ENCODE data around the gene ENPEP. TPM values are rescaled to one million over a fixed set of nuclear protein-coding genes. Genes with fewer than 3 reads are reported as not detected.

ENPEP gene
- total RNA-seq, 2 experiments from 2014 or later = 0.21 TPM; not detected in 1

- DNase-seq (ENCODE audit: low spot score) = no peak
- POLR2A ChIA-PET = no interaction called here
- H3K4me2 ChIP-seq (ENCODE audit: low read length) = no peak overlapping the region
These were observed 134.6 kb downstream of the ENPEP start for GRCh38 chr4:110610620-110610939.

GRCh38 chr4:110610940-110611831 is 135.2 kb downstream of the ENPEP start:
- H3K9me2 ChIP-seq (ENCODE audit: insufficient read depth, low read length) = no peaks in the 10 kb centered on the region
- CTCF ChIA-PET (ENCODE audit: unreplicated experiment) = no interaction called here
- no peak overlapping the region for H2AFZ ChIP-seq (ENCODE audit: low read length)
- POLR2A ChIA-PET = no interaction called here
- DNase-seq (ENCODE audit: low spot score) = no peak
- H4K20me1 ChIP-seq (ENCODE audit: insufficient read depth, low read length) = no peaks in the 10 kb centered on the region
- H3K4me1 ChIP-seq (ENCODE audit: insufficient read depth, low read length, poor library complexity, severe bottlenecking) = no peaks in the 10 kb centered on the region
- no peak overlapping the region for H3K27ac ChIP-seq (ENCODE audit: low read depth, low read length, poor library complexity, severe bottlenecking)
- H3K4me2 ChIP-seq (ENCODE audit: low read length) = no peak overlapping the region
- TF ChIP-seq CTCF (conservative IDR thresholded peaks at IDR 0.05; ENCODE audit: low read length) (no peak), EZH2phosphoT487 (IDR thresholded peaks at IDR 0.05; ENCODE audit: borderline replicate concordance, low read depth, low read length) (no peak)
- H3K9me3 ChIP-seq (ENCODE audit: low read length) = no peaks in the 10 kb centered on the region
- no TSS peak for BruUV-seq (replicated peaks)
- no peaks in the 10 kb centered on the region for H3K36me3 ChIP-seq (ENCODE audit: insufficient read depth, low read length)
- H3K79me2 ChIP-seq (ENCODE audit: insufficient read depth, low read depth, low read length) = no peaks in the 10 kb centered on the region
- intact Hi-C loops (cut with micrococcal nuclease; ENCODE audit: unreplicated experiment) = no loop called here
- H3K4me3 ChIP-seq (ENCODE audit: low read depth, low read length, poor library complexity, severe bottlenecking) = no peak overlapping the region

More at GRCh38 chr4:110610620-110610939, 134.6 kb downstream of the ENPEP start:
- Histone ChIP-seq H4K20me1 (ENCODE audit: insufficient read depth, low read length) (no peaks in the 10 kb centered on the region), H3K36me3 (ENCODE audit: insufficient read depth, low read length) (no peaks in the 10 kb centered on the region), H3K4me1 (ENCODE audit: insufficient read depth, low read length, poor library complexity, severe bottlenecking) (no peaks in the 10 kb centered on the region), H3K9me2 (ENCODE audit: insufficient read depth, low read length) (no peaks in the 10 kb centered on the region), H3K4me3 (ENCODE audit: low read depth, low read length, poor library complexity, severe bottlenecking) (no peak overlapping the region), H3K79me2 (ENCODE audit: insufficient read depth, low read depth, low read length) (no peaks in the 10 kb centered on the region), H2AFZ (ENCODE audit: low read length) (no peak overlapping the region), H3K9me3 (ENCODE audit: low read length) (no peaks in the 10 kb centered on the region), H3K27ac (ENCODE audit: low read depth, low read length, poor library complexity, severe bottlenecking) (no peak overlapping the region)
- no TSS peak for BruUV-seq (replicated peaks)
- intact Hi-C loops (cut with micrococcal nuclease; ENCODE audit: unreplicated experiment) = no loop called here
- TF ChIP-seq CTCF (conservative IDR thresholded peaks at IDR 0.05; ENCODE audit: low read length) (no peak), EZH2phosphoT487 (IDR thresholded peaks at IDR 0.05; ENCODE audit: borderline replicate concordance, low read depth, low read length) (no peak)
- CTCF ChIA-PET (ENCODE audit: unreplicated experiment) = no interaction called here

- H3K4me1 ChIP-seq (ENCODE audit: insufficient read depth, low read length, poor library complexity, severe bottlenecking) = no peaks in the 10 kb centered on the region
- H3K36me3 ChIP-seq (ENCODE audit: insufficient read depth, low read length) = no peaks in the 10 kb centered on the region
- TF ChIP-seq CTCF (conservative IDR thresholded peaks at IDR 0.05; ENCODE audit: low read length) (no peak), EZH2phosphoT487 (IDR thresholded peaks at IDR 0.05; ENCODE audit: borderline replicate concordance, low read depth, low read length) (no peak)
- POLR2A ChIA-PET = no interaction called here
- H3K4me2 ChIP-seq (ENCODE audit: low read length) = no peak overlapping the region
- no peak overlapping the region for H3K27ac ChIP-seq (ENCODE audit: low read depth, low read length, poor library complexity, severe bottlenecking)
- no peaks in the 10 kb centered on the region for H3K9me2 ChIP-seq (ENCODE audit: insufficient read depth, low read length)
- no TSS peak for BruUV-seq (replicated peaks)
- no peak for DNase-seq (ENCODE audit: low spot score)
- H4K20me1 ChIP-seq (ENCODE audit: insufficient read depth, low read length) = no peaks in the 10 kb centered on the region
- no peak overlapping the region for H3K4me3 ChIP-seq (ENCODE audit: low read depth, low read length, poor library complexity, severe bottlenecking)
- CTCF ChIA-PET (ENCODE audit: unreplicated experiment) = no interaction called here
- no peaks in the 10 kb centered on the region for H3K9me3 ChIP-seq (ENCODE audit: low read length)
- intact Hi-C loops (cut with micrococcal nuclease; ENCODE audit: unreplicated experiment) = no loop called here
- no peak overlapping the region for H2AFZ ChIP-seq (ENCODE audit: low read length)
- no peaks in the 10 kb centered on the region for H3K79me2 ChIP-seq (ENCODE audit: insufficient read depth, low read depth, low read length)
These were observed 136.1 kb downstream of the ENPEP start for GRCh38 chr4:110611968-110612447.
